Neural cell (in vitro differentiated cells): ENCODE results near the gene PRR36. TPM values are rescaled to one million over a fixed set of nuclear protein-coding genes. Genes with fewer than 3 reads are reported as not detected.

ENCODE experiments used
- H2AFZ ChIP-seq: fragments of 200-600, 300-800 bp; sonication (generic), shearing (Covaris generic); 2 replicates; pipeline ENCODE4 v1.6.0; 2014; ENCODE audit warnings: low read depth, mild to moderate bottlenecking, antibody characterized with exemption, low read length, moderate library complexity
- H3F3A ChIP-seq: fragments of 200-600 bp; shearing (Covaris generic); 2 replicates; pipeline ENCODE4 v1.6.1; 2016; ENCODE audit warnings: mild to moderate bottlenecking, moderate library complexity, mixed read lengths, antibody characterized with exemption, low read length; ENCODE audit not compliant: insufficient read depth, poor library complexity, severe bottlenecking
- H3K27ac ChIP-seq: fragments of 200-600, 300-800 bp; sonication (generic), shearing (Covaris generic); 2 replicates; pipeline ENCODE4 v1.5.1; 2014; ENCODE audit warnings: mild to moderate bottlenecking, low read length, moderate library complexity
- H3K27me3 ChIP-seq: fragments of 300-800, 200-600 bp; sonication (generic), shearing (Covaris generic); 2 replicates; pipeline ENCODE4 v1.6.0; 2014; ENCODE audit warnings: mild to moderate bottlenecking, low read depth, low read length, moderate library complexity; ENCODE audit not compliant: insufficient read depth
- H3K36me3 ChIP-seq: fragments of 300-800, 200-600 bp; sonication (generic), shearing (Covaris generic); 2 replicates; pipeline ENCODE4 v1.5.1; 2014; ENCODE audit warnings: mild to moderate bottlenecking, antibody characterized with exemption, low read length, moderate library complexity; ENCODE audit not compliant: insufficient read depth
- H3K4me2 ChIP-seq: fragments of 300-800, 200-600 bp; sonication (generic), shearing (Covaris generic); 2 replicates; pipeline ENCODE4 v1.6.0; 2014; ENCODE audit warnings: mild to moderate bottlenecking, low read length
- H3K4me3 ChIP-seq: fragments of 300-800, 200-600 bp; sonication (generic), shearing (Covaris generic); 2 replicates; pipeline ENCODE4 v1.5.1; 2014; ENCODE audit warnings: mild to moderate bottlenecking, low read length, moderate library complexity
- H3K79me2 ChIP-seq: fragments of 200-600 bp; shearing (Covaris generic); replicated peaks from 2 replicates; pipeline ENCODE4 v1.6.0; 2014; ENCODE audit warnings: mild to moderate bottlenecking, low read length, moderate library complexity; ENCODE audit not compliant: insufficient read depth
- H3K9ac ChIP-seq: fragments of 300-800, 200-600 bp; sonication (generic), shearing (Covaris generic); 2 replicates; pipeline ENCODE4 v1.6.1; 2016; ENCODE audit warnings: mild to moderate bottlenecking, low read length, mixed read lengths
- H3K9me2 ChIP-seq: fragments of 200-600 bp; shearing (Covaris generic); 2 replicates; pipeline ENCODE4 v1.6.1; 2016; ENCODE audit warnings: mild to moderate bottlenecking, low read length, mixed read lengths; ENCODE audit not compliant: insufficient read depth
- H3K9me3 ChIP-seq: fragments of 200-600, 300-800 bp; sonication (generic), shearing (Covaris generic); 2 replicates; pipeline ENCODE4 v1.6.1; 2016; ENCODE audit warnings: mild to moderate bottlenecking, mixed run types, low read length, moderate library complexity, mixed read lengths
- H4K20me1 ChIP-seq: fragments of 200-600 bp; shearing (Covaris generic); 2 replicates; pipeline ENCODE4 v1.6.1; 2016; ENCODE audit warnings: mild to moderate bottlenecking, mixed run types; ENCODE audit not compliant: insufficient read depth
- EP300 ChIP-seq: fragments of 450-650 bp; conservative IDR thresholded peaks from 2 replicates; pipeline ENCODE4 v1.6.1; 2014; ENCODE audit warnings: antibody characterized with exemption, mild to moderate bottlenecking, moderate library complexity; ENCODE audit not compliant: poor library complexity, severe bottlenecking
- EZH2 ChIP-seq: fragments of 200-600, 300-800 bp; shearing (Covaris generic), sonication (generic); IDR thresholded peaks from 2 replicates; pipeline ENCODE4 v1.6.1; 2014; ENCODE audit warnings: antibody characterized with exemption, low read length, borderline replicate concordance, mild to moderate bottlenecking; ENCODE audit not compliant: insufficient read depth, poor library complexity, severe bottlenecking
- MXI1 ChIP-seq: fragments of 450-650 bp; conservative IDR thresholded peaks from 2 replicates; pipeline ENCODE4 v1.6.1; 2014; ENCODE audit warnings: antibody characterized with exemption, mild to moderate bottlenecking; ENCODE audit not compliant: poor library complexity, severe bottlenecking
- POLR2AphosphoS5 ChIP-seq: IDR thresholded peaks from 2 replicates; pipeline ENCODE4 v1.6.1; 2012
- RAD21 ChIP-seq: fragments of 450-650 bp; conservative IDR thresholded peaks from 2 replicates; pipeline ENCODE4 v1.6.1; 2014; ENCODE audit warnings: antibody characterized with exemption, mild to moderate bottlenecking, moderate library complexity
- SMC3 ChIP-seq: fragments of 450-650 bp; conservative IDR thresholded peaks from 2 replicates; pipeline ENCODE4 v1.6.1; 2014; ENCODE audit warnings: antibody characterized with exemption, mild to moderate bottlenecking, moderate library complexity; ENCODE audit not compliant: poor library complexity
- TAF1 ChIP-seq: IDR thresholded peaks from 2 replicates; pipeline ENCODE4 v1.6.1; 2012; ENCODE audit warnings: low read depth
- polyA plus RNA-seq: library from polyadenylated mRNA; depleted of rRNA; stranded (reverse); fragments of >200 nt; gene quantifications from 2 replicates; pipeline ENCODE4 v1.2.3, GENCODE V29; 2014
- TF ChIP-seq, protein P1 (sequence below): IDR thresholded peaks from 2 replicates; pipeline ENCODE4 v1.6.1; 2012; ENCODE audit warnings: borderline replicate concordance
- TF ChIP-seq, protein P2 (sequence below): fragments of 450-650 bp; IDR thresholded peaks from 2 replicates; pipeline ENCODE4 v1.5.1; 2014; ENCODE audit warnings: antibody characterized with exemption, mild to moderate bottlenecking, moderate library complexity; ENCODE audit not compliant: poor library complexity, severe bottlenecking

PRR36 gene
- polyA plus RNA-seq, 1 donor from 2014 or later, result 2.5 TPM

DNA sequence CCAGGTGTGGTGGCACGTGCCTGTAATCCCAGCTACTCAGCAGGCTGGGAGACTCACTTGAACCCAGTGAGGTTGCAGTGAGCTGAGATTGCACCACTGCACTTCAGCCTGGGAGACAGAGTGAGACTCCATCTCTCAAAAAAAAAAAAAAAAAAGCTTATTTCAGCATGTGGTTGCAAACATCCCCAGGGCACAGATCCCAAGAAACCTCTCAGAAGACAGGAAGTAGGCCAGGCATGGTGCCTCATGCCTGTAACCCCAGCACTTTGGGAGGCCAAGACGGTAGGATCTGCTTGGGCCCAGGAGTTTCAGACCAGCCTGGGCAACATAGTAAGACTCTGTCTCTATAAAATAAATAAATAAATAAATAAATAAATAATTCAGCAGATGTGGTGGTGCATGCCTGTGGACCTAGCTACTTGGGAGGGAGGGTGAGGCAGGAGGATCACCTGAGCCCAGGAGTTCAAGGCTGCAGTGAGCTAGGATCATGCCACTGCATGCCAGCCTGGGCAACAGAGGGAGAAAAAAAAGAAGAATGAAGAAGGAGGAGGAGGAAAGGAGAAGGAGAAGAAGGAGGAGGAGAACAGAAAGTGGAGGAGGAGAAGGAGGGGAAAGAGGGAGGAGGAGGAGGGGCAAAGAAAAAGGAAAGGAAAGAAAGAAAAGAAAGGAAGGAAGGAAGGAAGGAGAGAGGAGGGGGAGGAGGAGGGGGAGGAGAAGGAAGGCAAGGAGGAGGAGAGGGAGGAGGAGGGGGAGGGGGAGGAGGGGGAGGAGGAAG is 9.8 kb upstream of the PRR36 start:
- no peak for TF ChIP-seq RAD21
- no peak for TF ChIP-seq POLR2AphosphoS5
- no peak for TF ChIP-seq EP300
- TF ChIP-seq, protein P1, sequence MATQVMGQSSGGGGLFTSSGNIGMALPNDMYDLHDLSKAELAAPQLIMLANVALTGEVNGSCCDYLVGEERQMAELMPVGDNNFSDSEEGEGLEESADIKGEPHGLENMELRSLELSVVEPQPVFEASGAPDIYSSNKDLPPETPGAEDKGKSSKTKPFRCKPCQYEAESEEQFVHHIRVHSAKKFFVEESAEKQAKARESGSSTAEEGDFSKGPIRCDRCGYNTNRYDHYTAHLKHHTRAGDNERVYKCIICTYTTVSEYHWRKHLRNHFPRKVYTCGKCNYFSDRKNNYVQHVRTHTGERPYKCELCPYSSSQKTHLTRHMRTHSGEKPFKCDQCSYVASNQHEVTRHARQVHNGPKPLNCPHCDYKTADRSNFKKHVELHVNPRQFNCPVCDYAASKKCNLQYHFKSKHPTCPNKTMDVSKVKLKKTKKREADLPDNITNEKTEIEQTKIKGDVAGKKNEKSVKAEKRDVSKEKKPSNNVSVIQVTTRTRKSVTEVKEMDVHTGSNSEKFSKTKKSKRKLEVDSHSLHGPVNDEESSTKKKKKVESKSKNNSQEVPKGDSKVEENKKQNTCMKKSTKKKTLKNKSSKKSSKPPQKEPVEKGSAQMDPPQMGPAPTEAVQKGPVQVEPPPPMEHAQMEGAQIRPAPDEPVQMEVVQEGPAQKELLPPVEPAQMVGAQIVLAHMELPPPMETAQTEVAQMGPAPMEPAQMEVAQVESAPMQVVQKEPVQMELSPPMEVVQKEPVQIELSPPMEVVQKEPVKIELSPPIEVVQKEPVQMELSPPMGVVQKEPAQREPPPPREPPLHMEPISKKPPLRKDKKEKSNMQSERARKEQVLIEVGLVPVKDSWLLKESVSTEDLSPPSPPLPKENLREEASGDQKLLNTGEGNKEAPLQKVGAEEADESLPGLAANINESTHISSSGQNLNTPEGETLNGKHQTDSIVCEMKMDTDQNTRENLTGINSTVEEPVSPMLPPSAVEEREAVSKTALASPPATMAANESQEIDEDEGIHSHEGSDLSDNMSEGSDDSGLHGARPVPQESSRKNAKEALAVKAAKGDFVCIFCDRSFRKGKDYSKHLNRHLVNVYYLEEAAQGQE, result no peak
- TF ChIP-seq EZH2, result no peak
- no peak for TF ChIP-seq SMC3
- TF ChIP-seq, protein P2, sequence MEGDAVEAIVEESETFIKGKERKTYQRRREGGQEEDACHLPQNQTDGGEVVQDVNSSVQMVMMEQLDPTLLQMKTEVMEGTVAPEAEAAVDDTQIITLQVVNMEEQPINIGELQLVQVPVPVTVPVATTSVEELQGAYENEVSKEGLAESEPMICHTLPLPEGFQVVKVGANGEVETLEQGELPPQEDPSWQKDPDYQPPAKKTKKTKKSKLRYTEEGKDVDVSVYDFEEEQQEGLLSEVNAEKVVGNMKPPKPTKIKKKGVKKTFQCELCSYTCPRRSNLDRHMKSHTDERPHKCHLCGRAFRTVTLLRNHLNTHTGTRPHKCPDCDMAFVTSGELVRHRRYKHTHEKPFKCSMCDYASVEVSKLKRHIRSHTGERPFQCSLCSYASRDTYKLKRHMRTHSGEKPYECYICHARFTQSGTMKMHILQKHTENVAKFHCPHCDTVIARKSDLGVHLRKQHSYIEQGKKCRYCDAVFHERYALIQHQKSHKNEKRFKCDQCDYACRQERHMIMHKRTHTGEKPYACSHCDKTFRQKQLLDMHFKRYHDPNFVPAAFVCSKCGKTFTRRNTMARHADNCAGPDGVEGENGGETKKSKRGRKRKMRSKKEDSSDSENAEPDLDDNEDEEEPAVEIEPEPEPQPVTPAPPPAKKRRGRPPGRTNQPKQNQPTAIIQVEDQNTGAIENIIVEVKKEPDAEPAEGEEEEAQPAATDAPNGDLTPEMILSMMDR, result no peak
- TF ChIP-seq TAF1, result no peak
- no peak for TF ChIP-seq MXI1

DNA sequence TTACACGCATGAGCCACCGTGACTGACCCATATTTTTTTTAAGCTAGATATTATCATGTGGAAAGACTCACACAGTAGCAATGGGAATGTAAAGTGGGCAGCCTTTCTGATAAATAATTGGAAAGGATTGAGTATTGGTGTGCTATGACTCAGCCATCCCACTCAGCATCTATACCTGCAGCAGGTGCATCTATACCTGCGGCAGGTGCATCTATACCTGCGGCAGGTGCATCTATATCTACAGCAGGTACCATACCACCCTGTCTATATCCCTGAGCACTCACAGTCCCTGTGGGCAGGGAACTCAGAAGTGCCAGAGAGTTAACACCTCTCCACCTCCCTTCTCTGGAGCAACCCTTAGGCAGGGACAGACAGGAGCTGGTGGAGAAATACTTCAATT is 8.9 kb upstream of the PRR36 start:
- Histone ChIP-seq H3K79me2 (no peaks in the 10 kb centered on the region), H3K27ac (no peak overlapping the region)
- TF ChIP-seq SMC3, result no peak
- no peak for TF ChIP-seq EP300
- no peak for TF ChIP-seq RAD21
- no peak for TF ChIP-seq TAF1
- no peak for TF ChIP-seq POLR2AphosphoS5
- TF ChIP-seq, protein P2, result no peak

More for the DNA sequence above, 9.8 kb upstream of the PRR36 start:
- Histone ChIP-seq H4K20me1 (no peaks in the 10 kb centered on the region), H3K36me3 (no peaks in the 10 kb centered on the region), H3K79me2 (no peaks in the 10 kb centered on the region), H2AFZ (no peak overlapping the region), H3K9ac (no peak overlapping the region), H3K9me2 (no peaks in the 10 kb centered on the region), H3F3A (no peaks in the 10 kb centered on the region), H3K27me3 (peaks cover 13% of the 10 kb centered on the region), H3K9me3 (no peaks in the 10 kb centered on the region), H3K27ac (no peak overlapping the region), H3K4me2 (no peak overlapping the region), H3K4me3 (no peak overlapping the region)

More for the DNA sequence above, 8.9 kb upstream of the PRR36 start:
- Histone ChIP-seq H3K27me3 (peaks cover 6% of the 10 kb centered on the region), H3K4me3 (no peak overlapping the region), H3F3A (no peaks in the 10 kb centered on the region), H2AFZ (no peak overlapping the region), H3K9me2 (no peaks in the 10 kb centered on the region), H3K4me2 (no peak overlapping the region), H4K20me1 (no peaks in the 10 kb centered on the region), H3K36me3 (no peaks in the 10 kb centered on the region), H3K9me3 (no peaks in the 10 kb centered on the region), H3K9ac (no peak overlapping the region)
